Right lobe of liver (tissue), 5 donors: ENCODE results near the gene PPP1R13L. TPM values are rescaled to one million over a fixed set of nuclear protein-coding genes. Genes with fewer than 3 reads are reported as not detected.

Source experiments
- microRNA-seq, 2 donors: library from miRNA; unstranded; fragments of <30 nt; microRNA quantifications; one replicate each; pipeline ENCODE4, GENCODE V29; 2019 to 2020
- small RNA-seq, 2 experiments: library from RNA; depleted of rRNA; stranded (forward); fragments of <200 nt; gene quantifications; one replicate each; pipeline ENCODE3, GENCODE V24; 2016
- total RNA-seq, 6 experiments: library from RNA; depleted of rRNA in 2 of 6; stranded (reverse); fragments of >200 nt in 2 of 6; fragmentation: NEBNext Ultra II Directional in 3 of 6; extraction: Animal tissue kit (Norgen Biotek cat#: 25700) in 3 of 6; gene quantifications; one replicate each; pipeline versions ENCODE4 v1.1.0 to v1.2.4, GENCODE V29; 2016 to 2023
- donor health status: DM: no; HTN: no; CAD: no.
- donor health status: DM: no; HTN: no; CAD: no.
- donor health status: DM: no; HTN: yes; CAD: no.
- donor health status: DM: no; HTN: yes; CAD: no.

PPP1R13L gene
- total RNA-seq, 6 experiments from 2014 or later, result 6.9 to 22.9 (median 14.6) TPM

Small RNA genes within 50 kb of the gene (microRNA-seq; reads per million reads assigned to microRNA genes)
- 0 reads per million in 2 donors for gene MIR6088

Small RNA genes within 50 kb of the gene (small RNA-seq; reads per million reads assigned to genes)
- 0 reads per million in 2 experiments for gene MIR6088

Other genes starting within 250 kb of the PPP1R13L start
- gene NKPD1, start 244.1 kb downstream of the PPP1R13L start, total RNA-seq, result under 1 TPM in 1 of 6 experiments, not detected in 5; 0.06 TPM
- gene TRAPPC6A, start 226.8 kb downstream of the PPP1R13L start, total RNA-seq, result 10 to 100 TPM; 13.1 to 33.3 (median 23.7) TPM
- gene BLOC1S3, start 226.3 kb downstream of the PPP1R13L start, total RNA-seq, result 10 to 100 TPM in 1 of 6 experiments, 1 to 10 TPM in 5; 4.7 to 17.0 (median 6.1) TPM
- gene EXOC3L2, start 159.7 kb downstream of the PPP1R13L start, total RNA-seq, result 1 to 10 TPM; 1.8 to 6.9 (median 4.4) TPM
- 10 to 100 TPM; 14.2 to 23.5 (median 17.5) TPM for gene MARK4, start 153.8 kb downstream of the PPP1R13L start, total RNA-seq
- 10 to 100 TPM in 1 of 6 experiments, 1 to 10 TPM in 2, under 1 TPM in 2, not detected in 1; 0.42 to 25.6 (median 1.1) TPM for gene CKM, start 82.2 kb downstream of the PPP1R13L start, total RNA-seq
- under 1 TPM in 2 of 6 experiments, not detected in 4; 0.22 to 0.26 TPM for gene KLC3, start 64.3 kb downstream of the PPP1R13L start, total RNA-seq
- gene ERCC2, start 34.5 kb downstream of the PPP1R13L start, total RNA-seq, result 10 to 100 TPM in 5 of 6 experiments, 1 to 10 TPM in 1; 9.8 to 13.7 (median 11.3) TPM
- gene POLR1G, start 1.6 kb upstream of the PPP1R13L start, total RNA-seq, result 1 to 10 TPM; 1.3 to 4.5 (median 3.2) TPM
- 10 to 100 TPM; 19.2 to 29.4 (median 22.6) TPM for gene ERCC1, start 18.8 kb upstream of the PPP1R13L start, total RNA-seq
- 1 to 10 TPM in 1 of 6 experiments, under 1 TPM in 5; 0.19 to 1.2 (median 0.44) TPM for gene FOSB, start 62.9 kb upstream of the PPP1R13L start, total RNA-seq
- gene RTN2, start 92.0 kb upstream of the PPP1R13L start, total RNA-seq, result 1 to 10 TPM; 1.5 to 7.2 (median 2.9) TPM
- gene PPM1N, start 93.4 kb upstream of the PPP1R13L start, total RNA-seq, result 1 to 10 TPM in 2 of 6 experiments, under 1 TPM in 3, not detected in 1; 0.32 to 2.0 (median 0.51) TPM
- 10 to 100 TPM; 19.4 to 64.1 (median 30.6) TPM for gene VASP, start 102.4 kb upstream of the PPP1R13L start, total RNA-seq
- 10 to 100 TPM in 2 of 6 experiments, 1 to 10 TPM in 4; 6.7 to 18.1 (median 8.1) TPM for gene OPA3, start 179.7 kb upstream of the PPP1R13L start, total RNA-seq
- 1 to 10 TPM in 4 of 6 experiments, under 1 TPM in 2; 0.83 to 3.1 (median 1.3) TPM for gene GPR4, start 197.1 kb upstream of the PPP1R13L start, total RNA-seq
- 10 to 100 TPM; 12.6 to 19.7 (median 13.8) TPM for gene EML2, start 234.3 kb upstream of the PPP1R13L start, total RNA-seq